HCT116 (cell line): Measurements from ENCODE around the gene SPAG4.

ENCODE experiments used
- CBX3 ChIP-seq: IDR thresholded peaks from 2 replicates; pipeline ENCODE4 v1.6.1; 2012; ENCODE audit warnings: low read depth
- CTCF ChIP-seq, 3 experiments: fragments of 200-600 bp in 1 of 3; sonication (generic) in 1 of 3; IDR thresholded peaks in 2 of 3; conservative IDR thresholded peaks in 1 of 3; 2 replicates each; pipeline ENCODE4 v1.5.1; 2012 to 2017; ENCODE audit warnings: low read depth in 2 of 3, low read length in 2 of 3, antibody characterized with exemption in 1 of 3, borderline replicate concordance in 1 of 3, control low read depth in 1 of 3, mild to moderate bottlenecking in 1 of 3, mixed read lengths in 1 of 3, mixed run types in 1 of 3, moderate library complexity in 1 of 3; ENCODE audit not compliant: insufficient read depth in 1 of 3
- ELF1 ChIP-seq: IDR thresholded peaks from 2 replicates; pipeline ENCODE4 v1.6.1; 2012; ENCODE audit warnings: low read depth, borderline replicate concordance
- EZH2 ChIP-seq: fragments of 200-600 bp; sonication (generic); IDR thresholded peaks from 2 replicates; pipeline ENCODE4 v1.6.1; 2017; ENCODE audit warnings: antibody characterized with exemption, mixed run types
- POLR2A ChIP-seq: IDR thresholded peaks from 2 replicates; pipeline ENCODE4 v1.7.0; 2011; ENCODE audit warnings: borderline replicate concordance; ENCODE audit not compliant: insufficient read depth, insufficient read length; ENCODE audit errors: extremely low read depth
- TCF7L2 ChIP-seq: IDR thresholded peaks from 2 replicates; pipeline ENCODE4 v1.7.0; 2011; ENCODE audit warnings: borderline replicate concordance, inconsistent platforms; ENCODE audit not compliant: insufficient read depth, insufficient read length; ENCODE audit errors: extremely low read depth
- YY1 ChIP-seq: IDR thresholded peaks from 2 replicates; pipeline ENCODE4 v1.6.1; 2011; ENCODE audit warnings: low read length, low read depth, moderate library complexity, mild to moderate bottlenecking; ENCODE audit not compliant: insufficient replicate concordance; ENCODE audit errors: extremely low read depth
- ZBTB33 ChIP-seq: IDR thresholded peaks from 2 replicates; pipeline ENCODE4 v1.6.1; 2011; ENCODE audit warnings: mild to moderate bottlenecking, low read length, moderate library complexity; ENCODE audit not compliant: insufficient replicate concordance; ENCODE audit errors: extremely low read depth

GRCh38 chr20:35635652-35636051 is 20.0 kb downstream of the SPAG4 start:
- TF ChIP-seq POLR2A (no peak), CTCF (IDR thresholded peaks at IDR 0.05 in 2 of 3, conservative IDR thresholded peaks at IDR 0.05 in 1 of 3; ENCODE audit: borderline replicate concordance in 1 of 3, insufficient read depth in 1 of 3, low read depth in 2 of 3, low read length in 2 of 3) (no peak), ZBTB33 (no peak), YY1 (no peak), EZH2 (no peak), ELF1 (no peak), CBX3 (no peak), TCF7L2 (no peak)
